Amniotic epithelial cell (primary cell): Measurements from ENCODE around the gene PBX4.

ENCODE experiments used
- DNase-seq: peaks from one replicate; pipeline ENCODE4 v3.0.0-alpha.2; 2010; ENCODE audit warnings: low read depth

Gene PBX4

DNA sequence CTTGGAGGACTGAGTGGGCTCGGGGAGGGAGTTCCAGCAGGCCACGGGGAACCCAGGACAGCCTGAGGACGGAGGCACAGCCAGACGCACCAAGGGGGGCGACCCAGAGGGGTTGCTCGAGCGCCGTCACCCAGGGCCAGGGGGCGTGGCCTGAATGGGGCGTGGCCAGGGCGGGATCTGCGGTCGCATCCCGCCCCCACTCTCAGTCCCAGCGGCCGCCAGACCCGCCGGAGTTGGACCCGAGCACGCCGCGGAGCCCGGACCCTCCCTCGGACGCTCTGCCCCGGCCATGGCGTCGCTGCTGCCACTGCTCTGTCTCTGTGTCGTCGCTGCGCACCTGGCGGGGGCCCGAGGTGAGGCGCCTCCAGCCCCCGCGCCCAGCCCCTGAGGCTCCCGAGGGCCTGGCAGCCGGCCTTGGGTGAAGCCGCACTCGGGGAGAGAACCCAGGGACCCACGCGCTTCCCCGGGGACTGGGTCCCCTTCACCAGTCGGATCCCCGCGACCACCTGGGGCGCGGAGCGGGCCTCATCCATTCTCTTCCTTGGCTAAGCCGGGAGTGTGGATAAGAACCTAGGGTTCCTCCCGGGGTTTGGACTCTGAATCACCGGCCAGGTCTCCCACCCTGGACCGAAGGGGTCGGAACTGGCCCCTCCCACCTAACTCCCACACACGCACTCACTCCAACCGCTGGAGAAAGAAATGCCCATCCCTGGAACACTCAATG lies 80.3 kb downstream of the PBX4 start, which contains the start of gene CILP2:
TSS of gene CILP2 (plus strand) at position 205 of the 724 bp plus-strand sequence. CDS start at position 290, 85 bp downstream.
- DNase-seq, result no peak

DNA sequence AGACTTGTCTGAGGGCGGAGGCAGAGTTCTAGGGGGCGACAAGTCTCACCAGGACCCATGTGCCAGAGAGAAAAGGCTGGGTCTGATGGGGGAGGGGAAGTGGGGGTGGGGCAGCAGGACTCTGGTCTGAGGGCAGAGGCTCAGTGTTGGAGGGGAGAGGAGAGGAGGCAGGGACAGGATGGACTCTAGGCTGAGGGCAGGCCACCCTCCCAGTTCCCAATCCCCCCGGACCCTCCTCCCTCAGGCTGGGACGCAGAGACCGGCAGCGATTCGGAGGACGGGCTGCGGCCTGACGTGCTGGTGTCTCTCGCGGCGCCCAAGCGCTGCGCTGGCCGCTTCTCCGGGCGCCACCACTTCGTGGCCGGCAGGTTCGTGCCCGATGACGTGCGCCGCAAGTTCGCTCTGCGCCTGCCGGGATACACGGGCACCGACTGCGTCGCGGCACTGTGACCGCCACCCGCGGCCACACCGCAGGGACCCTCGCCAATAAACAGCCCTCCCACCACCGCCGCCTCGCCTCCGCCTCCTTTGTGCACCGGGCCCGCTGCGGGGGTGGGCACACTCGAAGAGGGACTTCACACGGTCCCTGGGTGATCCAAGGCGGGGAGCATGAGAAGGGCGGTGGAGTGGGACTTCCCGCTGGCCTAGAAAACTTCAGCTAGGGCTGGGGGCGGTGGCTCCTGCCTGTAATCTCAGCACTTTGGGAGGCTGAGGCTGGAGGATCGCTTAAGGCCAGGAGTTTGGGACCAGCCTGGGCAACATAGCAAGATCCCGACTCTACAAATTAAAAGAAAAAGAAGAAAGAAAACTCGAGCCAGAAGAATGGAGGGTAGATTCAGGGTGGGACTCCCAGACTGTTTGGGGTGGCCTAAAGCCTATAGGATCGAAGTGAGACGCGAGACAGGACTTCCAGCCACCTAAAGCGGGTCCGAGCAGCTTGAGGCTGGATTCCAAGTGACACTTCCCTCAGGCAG lies 81.1 kb downstream of the PBX4 start:
- DNase-seq, result no peak

DNA sequence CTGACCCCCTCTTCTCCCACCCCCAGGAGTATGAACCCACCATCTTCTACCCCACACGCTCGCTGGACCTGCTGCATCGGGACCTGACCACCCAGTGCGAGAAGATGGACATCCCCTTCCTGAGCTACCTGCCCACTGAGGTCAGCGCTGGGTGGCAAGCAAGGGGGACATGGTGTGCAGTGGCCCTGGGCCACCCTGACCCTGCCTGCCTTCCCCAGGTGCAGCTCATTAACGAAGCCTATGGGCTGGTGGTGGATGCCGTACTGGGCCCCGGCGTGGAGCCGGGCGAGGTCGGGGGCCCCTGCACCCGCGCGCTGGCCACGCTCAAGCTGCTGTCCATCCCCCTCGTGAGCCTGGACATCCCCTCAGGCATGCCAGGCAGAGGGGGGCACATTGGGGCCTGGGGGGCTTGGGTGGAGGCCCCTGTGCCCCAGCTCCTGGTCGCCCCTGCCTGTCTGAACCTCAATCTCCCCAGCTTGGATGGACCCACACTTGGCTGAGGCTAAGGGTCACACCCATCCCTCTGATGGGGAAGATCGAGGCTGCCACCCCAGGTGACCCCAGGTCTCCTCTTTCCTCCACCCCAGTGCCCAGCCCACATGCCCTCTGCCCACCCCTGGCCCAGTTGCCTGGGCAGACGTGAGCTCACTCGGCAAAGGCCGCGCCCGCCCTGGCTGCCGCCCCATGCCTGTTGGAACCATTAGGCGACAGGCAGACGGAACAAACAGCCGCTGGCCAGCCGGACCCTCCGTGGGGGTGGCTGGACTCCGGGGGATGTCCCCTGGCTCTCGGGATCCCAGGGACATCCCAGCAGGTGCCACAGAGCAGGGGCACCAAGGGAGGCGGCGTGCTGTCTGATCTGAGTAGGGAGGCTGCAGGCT lies 82.9 kb downstream of the PBX4 start:
- no peak for DNase-seq

DNA sequence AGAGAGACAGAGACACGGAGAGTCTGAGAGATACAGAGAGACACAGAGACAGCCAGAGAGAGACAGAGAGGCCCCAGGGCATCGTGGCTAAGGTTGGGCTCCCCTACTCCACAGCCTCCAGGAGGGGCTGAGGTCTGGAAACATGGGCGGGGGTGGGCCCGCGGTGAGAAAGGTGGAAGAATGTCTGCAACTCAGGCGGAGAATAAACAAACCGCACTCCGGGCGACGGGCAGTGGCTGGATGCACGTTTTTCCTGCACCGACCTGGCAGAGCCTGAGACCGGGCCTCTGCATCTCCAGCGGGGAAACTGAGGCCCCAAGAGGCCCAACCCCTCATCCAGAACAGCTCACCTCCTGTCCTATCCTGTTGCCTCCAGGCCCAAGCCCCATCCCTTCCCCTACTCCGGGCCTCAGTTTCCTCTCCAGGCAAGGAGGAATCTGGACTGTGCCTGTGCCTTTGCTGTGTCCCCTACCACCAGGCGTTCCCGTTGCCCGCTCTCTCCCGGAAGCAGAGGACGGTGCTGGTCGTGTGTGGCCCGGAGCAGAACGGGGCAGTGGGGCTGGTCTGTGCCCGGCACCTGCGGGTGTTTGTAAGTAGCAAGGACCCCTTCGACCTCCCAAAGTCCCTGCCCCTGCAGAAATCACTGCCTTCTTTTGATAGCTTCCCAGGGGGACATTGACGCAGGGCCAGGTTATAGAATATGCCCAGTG lies 83.8 kb downstream of the PBX4 start:
- DNase-seq, result no peak

DNA sequence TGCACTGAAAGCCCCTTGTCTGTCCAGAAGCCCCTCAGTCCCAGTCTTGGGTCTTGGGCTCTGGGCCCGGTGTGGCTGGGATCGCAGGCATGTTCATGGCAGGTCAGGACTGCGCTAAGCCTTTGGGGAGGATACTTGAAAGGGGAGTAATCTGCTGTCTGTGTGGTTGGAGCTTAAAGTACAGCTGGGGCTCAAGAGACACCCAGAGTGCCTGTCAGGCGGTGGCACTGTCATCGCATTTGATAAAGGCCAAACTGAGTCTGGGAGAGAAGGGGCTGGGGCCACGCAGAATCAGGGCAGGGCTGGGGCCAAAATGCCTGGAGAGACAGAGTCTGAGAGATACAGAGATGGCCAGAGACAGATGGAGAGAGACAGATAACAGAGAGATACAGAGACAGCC lies 84.6 kb downstream of the PBX4 start:
- DNase-seq, result no peak

DNA sequence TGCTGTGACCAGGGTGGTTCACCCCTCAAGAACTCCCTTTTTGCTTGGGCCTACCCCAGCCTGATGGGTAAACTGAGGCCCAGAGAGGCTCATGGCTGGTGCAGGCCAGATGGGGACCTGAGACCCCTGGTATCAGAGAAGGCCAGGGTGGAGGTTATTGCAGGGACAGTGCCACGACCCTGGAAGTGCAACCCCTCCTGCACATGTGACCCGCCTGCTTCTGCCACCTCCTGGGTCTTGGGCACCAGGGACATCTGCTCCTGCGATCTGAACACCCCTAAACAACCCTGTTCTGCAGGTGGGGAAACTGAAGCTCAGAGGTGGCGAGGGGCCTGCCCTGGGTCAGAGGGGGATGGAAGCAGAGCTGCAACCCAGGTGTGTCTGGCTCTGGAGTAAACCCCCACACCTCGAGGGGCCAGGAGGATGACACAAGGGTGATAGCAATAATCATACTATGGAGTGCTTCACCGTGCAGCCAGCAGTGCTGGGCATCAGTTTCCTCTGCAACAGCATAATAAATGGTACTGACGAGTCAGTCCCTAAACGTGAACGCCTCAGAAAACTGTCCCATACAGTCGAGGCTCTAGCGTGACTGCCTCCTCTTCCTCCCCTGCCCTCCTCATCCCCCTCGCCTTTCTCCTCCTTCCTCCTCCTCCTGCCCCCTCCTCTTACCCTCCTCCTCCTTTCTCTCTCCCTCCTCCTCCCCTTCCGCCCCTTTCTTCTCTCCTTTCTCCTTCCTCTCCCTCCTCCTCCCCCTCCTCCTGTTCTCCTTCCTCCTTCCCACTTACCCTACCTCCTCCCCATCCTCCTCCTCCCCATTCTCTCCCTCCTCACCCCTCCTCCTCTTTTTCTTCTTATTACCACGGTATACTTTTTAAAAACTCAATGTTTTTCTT lies 85.4 kb downstream of the PBX4 start:
- DNase-seq, result no peak

DNA sequence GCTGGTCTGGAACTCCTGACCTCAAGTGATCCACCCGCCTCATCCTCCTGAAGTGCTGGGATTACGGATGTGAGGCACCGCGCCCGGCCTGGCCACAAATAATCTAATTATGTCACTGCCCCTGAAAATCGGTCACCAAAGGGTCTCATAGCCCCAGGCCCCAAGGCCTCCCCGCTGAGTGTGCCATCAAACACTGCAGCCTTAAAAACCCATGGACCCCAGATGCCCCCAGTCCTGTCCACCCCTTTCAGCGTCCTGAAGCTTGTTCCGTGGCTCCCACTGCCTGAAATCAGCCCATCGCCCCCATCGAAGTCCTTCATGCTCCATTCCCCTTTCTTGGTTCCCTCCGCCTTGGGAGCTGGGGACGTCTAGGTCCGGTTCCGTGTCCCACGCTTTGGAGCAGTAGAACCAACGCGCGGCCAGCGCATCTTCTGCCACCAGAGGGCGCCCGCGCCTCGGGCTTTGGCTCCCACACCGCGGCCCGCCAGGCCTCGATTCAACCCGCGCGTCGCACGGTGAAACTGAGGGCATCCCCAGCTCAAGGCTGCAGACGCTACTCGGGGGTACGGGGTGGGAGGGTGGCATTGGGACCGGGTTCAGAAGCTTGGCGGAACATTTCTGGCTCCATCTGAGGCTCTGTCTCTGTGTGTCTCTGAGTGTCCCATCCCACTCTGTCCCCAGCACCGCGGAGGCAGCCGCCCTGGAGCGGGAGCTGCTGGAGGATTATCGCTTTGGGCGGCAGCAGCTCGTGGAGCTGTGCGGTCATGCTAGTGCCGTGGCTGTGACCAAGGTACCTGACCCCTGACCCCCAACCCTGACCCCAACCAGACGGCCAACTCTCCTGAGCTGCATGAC lies 86.3 kb downstream of the PBX4 start:
- DNase-seq, result no peak

DNA sequence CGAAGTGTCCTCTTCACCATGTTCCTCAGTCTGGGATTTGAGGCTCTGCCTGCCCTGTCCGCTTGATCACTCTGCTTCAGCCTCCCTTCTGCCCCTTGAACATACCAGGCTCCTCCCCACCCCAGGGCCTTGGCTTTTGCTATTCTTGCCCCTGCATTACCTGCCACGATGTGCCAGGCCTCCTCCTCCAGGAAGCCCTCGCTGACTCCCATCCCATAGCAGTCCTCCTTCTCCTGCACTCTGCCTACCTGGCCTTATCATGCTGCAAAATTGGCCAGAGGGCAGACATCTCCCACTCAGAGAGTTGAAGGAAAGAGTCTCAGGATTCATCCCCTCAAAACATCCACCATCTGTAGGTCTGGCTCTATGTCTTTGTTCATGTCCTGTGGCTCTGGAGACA lies 87.6 kb downstream of the PBX4 start:
- DNase-seq, result no peak

DNA sequence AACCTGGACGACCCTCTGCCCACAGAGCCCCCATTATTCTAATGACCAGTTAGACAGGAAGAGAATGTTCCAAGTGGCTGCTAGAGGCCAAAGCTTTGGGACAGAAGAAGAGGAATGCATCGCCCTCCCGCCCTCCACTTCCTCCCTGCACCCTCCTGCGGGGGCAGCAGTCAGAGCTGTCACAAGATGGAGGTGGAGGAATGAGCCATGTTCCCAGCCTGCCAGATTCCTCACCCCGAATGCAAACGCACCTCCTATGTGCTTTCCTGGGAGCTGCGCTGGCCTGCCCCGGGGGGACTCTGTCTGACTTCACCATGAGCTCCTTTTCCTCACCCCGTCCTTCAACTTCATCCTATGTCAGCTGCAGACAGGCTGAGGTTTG lies 88.1 kb downstream of the PBX4 start:
- DNase-seq, result no peak

DNA sequence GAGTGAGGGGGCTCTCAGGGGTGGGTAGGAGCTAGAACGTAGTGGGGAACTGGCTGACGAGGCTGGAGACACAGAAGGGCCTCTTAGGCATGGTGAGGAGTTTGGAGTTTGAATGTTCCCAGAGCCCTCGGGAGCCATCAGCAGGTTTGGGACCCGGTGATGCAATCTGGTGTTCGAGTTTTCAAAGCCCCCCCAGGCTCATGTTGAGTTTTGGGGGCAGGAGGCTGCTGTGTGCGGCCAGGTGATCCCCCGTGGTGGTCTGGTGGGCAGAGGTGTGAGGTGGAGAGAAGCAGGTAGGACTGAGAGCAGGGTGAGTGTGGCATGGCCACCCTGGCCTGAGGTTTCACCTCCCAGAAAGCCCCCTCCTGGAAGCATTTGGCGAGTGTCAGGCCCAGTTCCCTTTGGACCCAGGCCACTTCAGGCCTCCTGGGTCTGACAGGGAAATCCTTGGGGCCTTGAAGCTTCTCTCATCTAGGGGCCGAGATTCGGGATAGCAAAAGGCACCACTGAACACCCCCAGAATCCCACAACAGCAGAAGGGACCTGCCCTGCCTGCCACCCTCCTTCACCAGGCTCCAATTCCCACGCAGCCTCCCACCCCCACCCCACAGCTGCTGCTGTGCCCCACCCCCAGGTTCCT lies 88.6 kb downstream of the PBX4 start:
- no peak for DNase-seq

DNA sequence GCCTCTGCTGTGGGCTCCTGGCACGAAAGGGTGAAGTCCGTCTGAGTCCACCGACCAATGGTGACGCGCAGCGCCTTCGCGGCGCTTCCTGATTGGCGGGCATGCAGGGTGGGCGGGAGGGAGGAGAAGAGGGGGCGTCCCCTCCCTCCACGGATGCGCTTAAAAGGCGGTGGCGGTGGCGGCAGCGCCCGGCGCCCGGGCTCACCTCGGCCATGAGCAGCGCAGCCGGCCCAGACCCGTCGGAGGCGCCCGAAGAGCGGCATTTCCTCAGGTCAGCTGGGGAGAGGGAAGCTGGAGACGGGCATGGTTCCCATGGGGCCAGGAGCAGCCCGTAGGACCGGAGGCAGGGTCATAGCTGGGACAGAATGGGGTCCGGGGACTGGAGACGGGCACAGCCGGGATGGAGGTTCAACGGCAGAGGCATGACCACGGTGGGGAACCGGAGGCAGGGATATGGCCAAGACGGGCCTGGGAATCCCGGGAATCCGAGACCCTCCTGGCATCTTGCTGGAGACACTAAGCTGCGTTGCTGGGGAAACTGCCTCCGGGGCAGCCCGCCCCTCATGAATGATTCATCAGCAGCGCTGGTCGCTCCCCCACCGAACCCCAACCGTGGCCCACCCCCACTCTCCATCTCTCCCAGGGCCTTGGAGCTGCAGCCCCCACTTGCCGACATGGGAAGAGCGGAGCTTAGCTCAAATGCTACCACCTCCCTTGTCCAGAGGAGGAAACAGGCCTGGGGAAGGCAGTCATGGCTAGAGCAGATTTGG lies 89.6 kb downstream of the PBX4 start, which contains the start of gene YJEFN3:
TSS of gene YJEFN3 (plus strand) at position 191 of the 770 bp plus-strand sequence. CDS start at position 213, 22 bp downstream.
- DNase-seq, result peak; percentile 63

DNA sequence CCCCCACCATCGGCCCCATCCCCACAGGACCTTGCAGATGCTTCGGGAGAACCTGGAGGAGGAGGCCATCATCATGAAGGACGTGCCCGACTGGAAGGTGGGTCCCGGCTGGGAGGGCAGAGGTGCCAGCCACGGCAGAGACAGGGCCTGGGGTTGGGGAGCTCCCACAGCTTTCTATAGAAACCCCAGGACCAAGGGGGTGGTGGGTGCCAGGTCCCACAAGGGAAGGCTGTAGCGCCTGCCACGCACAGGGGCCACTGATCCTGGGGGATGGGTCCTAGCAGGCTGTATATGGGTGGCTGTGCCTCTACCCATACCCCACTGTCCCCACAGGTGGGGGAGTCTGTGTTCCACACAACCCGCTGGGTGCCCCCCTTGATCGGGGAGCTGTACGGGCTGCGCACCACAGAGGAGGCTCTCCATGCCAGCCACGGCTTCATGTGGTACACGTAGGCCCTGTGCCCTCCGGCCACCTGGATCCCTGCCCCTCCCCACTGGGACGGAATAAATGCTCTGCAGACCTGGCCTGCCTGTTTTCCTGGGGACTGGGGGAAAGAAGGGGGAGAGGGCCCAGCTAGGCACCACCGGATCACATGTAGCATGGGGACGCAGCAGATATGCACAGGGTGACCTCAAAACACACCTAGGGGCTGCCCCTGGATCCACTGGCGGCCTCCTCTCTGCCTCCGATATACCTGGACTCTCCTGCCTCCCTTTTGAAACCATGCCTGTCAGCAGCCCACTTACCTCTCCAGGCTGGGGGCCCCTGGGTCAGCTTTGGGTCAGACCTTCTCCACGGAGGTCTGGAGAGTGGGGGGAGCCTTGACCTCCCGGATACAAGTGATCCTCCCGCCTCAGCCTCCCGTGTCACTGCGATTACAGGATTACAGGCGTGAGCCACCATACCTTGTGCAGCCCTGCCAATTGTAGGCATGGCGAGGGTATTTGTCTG lies 90.5 kb downstream of the PBX4 start:
- DNase-seq, result no peak

DNA sequence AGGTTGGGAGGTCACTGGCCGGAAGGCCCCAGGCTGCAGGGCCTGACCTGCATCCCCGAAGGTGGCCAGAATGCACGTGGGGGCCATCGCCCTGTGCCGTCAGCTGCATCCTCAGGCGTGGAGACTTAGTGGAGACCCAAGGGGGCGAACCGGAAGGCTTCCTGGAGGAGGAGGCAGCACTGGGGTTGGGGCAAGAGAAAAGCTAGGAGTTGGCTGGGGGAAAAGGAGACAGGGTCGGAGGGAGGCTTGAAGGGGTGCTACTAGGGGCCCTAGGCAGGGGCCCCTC lies 91.2 kb downstream of the PBX4 start:
- DNase-seq, result no peak

DNA sequence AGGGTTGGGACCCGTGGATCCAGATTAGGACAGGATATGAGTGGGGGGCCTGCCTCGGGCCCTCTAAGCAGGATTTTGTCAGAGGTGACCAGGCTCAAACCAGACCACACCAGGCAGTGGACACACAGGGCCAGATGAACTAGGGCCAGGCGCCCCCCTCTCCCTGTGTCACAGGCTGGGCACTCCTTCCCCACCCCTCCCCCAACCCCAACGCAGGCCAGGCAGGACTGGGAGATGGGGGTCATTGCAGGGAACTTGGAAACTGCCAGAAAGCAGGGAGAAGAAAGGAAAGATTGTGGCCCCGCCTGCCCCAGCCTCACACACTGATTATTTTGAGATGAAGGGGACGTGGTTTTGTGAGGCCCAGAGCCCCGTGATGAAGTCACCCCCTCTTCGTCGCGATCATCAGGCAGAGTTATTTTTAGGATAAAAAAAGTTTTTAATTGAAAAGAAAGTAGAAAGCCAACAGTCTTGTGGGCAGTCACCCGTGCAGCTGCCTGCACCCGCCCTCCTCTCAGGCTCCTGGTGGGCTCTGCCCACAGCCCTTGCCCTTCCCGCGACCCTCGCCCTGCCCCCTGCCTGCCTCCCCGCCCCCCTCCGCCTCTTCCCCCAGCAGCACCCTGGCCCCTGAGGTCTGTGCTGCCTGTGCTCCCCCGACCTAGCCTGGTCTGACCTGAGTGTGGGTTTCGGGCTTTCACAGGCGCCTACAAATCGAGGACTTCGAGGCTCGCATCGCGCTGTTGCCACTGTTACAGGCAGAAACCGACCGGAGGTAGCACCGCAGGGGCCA lies 91.7 kb downstream of the PBX4 start:
- DNase-seq, result no peak

DNA sequence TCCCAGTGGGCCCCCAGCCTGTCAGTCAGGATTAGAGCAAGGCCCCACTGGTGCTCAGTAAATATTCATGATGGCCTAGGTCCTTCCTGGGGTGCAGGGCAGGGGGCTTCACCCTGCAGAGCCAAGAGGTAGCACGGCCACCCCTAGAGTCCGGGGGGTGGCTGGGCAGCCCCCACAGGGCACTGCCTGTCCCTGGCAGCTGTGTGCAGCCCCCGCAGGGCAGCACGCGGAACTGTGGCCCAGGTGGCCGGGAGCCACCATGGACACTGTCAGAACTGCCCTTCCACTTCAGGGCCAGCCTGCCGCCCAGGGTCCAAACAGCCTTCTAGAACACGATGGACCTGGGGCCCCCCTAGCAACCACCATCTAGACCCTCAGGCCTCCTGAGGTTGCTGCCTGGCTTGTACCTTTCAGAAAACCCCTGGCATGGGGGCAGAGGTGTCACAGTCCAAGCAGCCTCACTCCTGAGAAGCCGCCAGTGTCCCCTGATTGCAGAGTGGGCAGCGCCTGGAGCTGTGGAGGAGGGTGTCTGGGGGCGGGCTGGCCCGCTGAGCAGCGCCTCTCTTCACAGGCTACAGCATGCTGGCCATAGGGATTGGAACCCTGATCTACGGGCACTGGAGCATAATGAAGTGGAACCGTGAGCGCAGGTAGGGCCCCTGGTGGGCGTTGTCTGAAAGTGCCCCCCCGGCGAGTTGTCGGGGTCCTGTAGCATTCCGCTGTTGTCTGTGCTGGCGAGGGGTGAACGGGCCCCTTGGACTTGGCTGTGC lies 92.7 kb downstream of the PBX4 start:
- DNase-seq, result no peak

DNA sequence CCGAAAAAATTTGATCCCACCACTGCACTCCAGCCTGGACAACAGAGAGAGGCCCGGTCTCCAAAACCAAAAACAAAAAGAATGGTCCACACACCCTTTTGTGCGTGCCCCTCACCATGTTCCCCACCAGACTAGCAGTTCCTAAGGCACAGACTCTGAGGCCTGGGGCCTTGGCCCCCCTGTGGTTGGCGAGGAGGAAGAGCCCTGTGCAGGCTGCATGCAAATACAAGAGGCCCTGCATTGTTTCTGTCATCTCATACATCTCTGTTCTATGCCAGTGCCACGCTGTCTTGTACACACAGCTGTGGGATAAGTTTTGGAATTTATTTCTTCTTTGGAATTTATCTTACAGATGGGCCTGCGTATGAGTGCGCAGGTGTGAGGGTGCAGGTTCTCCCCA lies 94.4 kb downstream of the PBX4 start:
- no peak for DNase-seq
